A549 (cell line): Measurements from ENCODE around the gene PARP12. TPM values are rescaled to one million over a fixed set of nuclear protein-coding genes. Genes with fewer than 3 reads are reported as not detected.

Experiments used
- ATAC-seq, 2 experiments: fragments of 200-7000 bp in 1 of 2; fragments of >200 bp in 1 of 2; cut with Nextera tagmentation in 1 of 2; cut with Tn5 transposase in 1 of 2; 3 replicates each; pipeline versions ENCODE4 v1.8.0 to v1.9.1; 2018 to 2020; ENCODE audit warnings: mild to moderate bottlenecking in 1 of 2, moderate library complexity in 1 of 2
- CTCF ChIA-PET: fragments of 300-600 bp; sonication (Branson Sonifier 250); formaldehyde crosslinking; extraction: SDS; loops from one replicate; lab custom pipeline; 2021; ENCODE audit warnings: antibody characterized with exemption, inconsistent platforms; lab: Yijun Ruan, JAX
- POLR2A ChIA-PET: fragments of 350-600 bp; formaldehyde crosslinking; extraction: SDS; loops from one replicate; lab custom pipeline; 2021; ENCODE audit warnings: antibody characterized with exemption, inconsistent platforms; lab: Yijun Ruan, JAX
- DNase-seq, 2 experiments: peaks; one replicate each; pipeline versions ENCODE4 v3.0.0 to v3.0.0-alpha.2; 2011 to 2016; ENCODE audit warnings: low read depth in 1 of 2, low spot score in 1 of 2
- FAIRE-seq: peaks from 2 replicates; lab custom pipeline; 2011; peaks lifted over from hg19 to GRCh38; lab: Jason Lieb, UNC
- H3K27ac ChIP-seq, 2 experiments: fragments of >200 bp; sonication (Bioruptor Twin); formaldehyde crosslinking; 3 replicates each; pipeline ENCODE4 v1.5.1; 2016 to 2017
- H3K4me1 ChIP-seq: fragments of >200 bp; sonication (Bioruptor Twin); formaldehyde crosslinking; 3 replicates; pipeline ENCODE4 v1.6.1; 2016
- H3K4me2 ChIP-seq: fragments of >200 bp; sonication (Bioruptor Twin); formaldehyde crosslinking; 3 replicates; pipeline ENCODE4 v1.6.1; 2016
- H3K4me3 ChIP-seq: fragments of >200 bp; sonication (Bioruptor Twin); formaldehyde crosslinking; 3 replicates; pipeline ENCODE4 v1.5.1; 2016
- H3K9me3 ChIP-seq: fragments of >200 bp; sonication (Bioruptor Twin); formaldehyde crosslinking; 3 replicates; pipeline ENCODE4 v1.6.1; 2016
- BHLHE40 ChIP-seq: IDR thresholded peaks from 2 replicates; pipeline ENCODE4 v1.6.1; 2012; ENCODE audit warnings: low read depth, low read length, inconsistent platforms
- CBX2 ChIP-seq: fragments of 200-600 bp; sonication (generic); IDR thresholded peaks from 2 replicates; pipeline ENCODE4 v1.6.1; 2016; ENCODE audit warnings: low read depth, mild to moderate bottlenecking, borderline replicate concordance
- CEBPB ChIP-seq, 2 experiments: fragments of >200 bp in 1 of 2; sonication (Bioruptor Twin) in 1 of 2; formaldehyde crosslinking in 1 of 2; IDR thresholded peaks; 2 replicates each; pipeline ENCODE4 v1.6.1; 2012 to 2016
- CHD2 ChIP-seq: fragments of 150-350 bp; IDR thresholded peaks from 2 replicates; pipeline ENCODE4 v1.6.1; 2014; ENCODE audit warnings: low read length; ENCODE audit not compliant: partially characterized antibody
- CHD4 ChIP-seq: fragments of 200-600 bp; sonication (generic); IDR thresholded peaks from 2 replicates; pipeline ENCODE4 v1.6.1; 2016; ENCODE audit warnings: antibody characterized with exemption, mild to moderate bottlenecking, borderline replicate concordance
- EHMT2 ChIP-seq: fragments of 200-600 bp; sonication (generic); IDR thresholded peaks from 2 replicates; pipeline ENCODE4 v1.6.1; 2016; ENCODE audit warnings: antibody characterized with exemption, low read depth, mild to moderate bottlenecking, moderate library complexity
- FOSB ChIP-seq: fragments of 250-450 bp; sonication (Bioruptor Pico); IDR thresholded peaks from 2 replicates; pipeline ENCODE4 v1.5.0; 2020; ENCODE audit warnings: mild to moderate bottlenecking, moderate library complexity
- FOXS1 ChIP-seq: fragments of 250-450 bp; sonication (Bioruptor Pico); IDR thresholded peaks from 2 replicates; pipeline ENCODE4 v1.5.0; 2020; ENCODE audit warnings: mild to moderate bottlenecking, moderate library complexity
- JUN ChIP-seq, 2 experiments: fragments of >200 bp; sonication (Bioruptor Twin); formaldehyde crosslinking; IDR thresholded peaks; 2 replicates in 1 of 2; 3 replicates in 1 of 2; pipeline ENCODE4 v1.6.1; 2016 to 2017
- MAZ ChIP-seq: fragments of 150-350 bp; IDR thresholded peaks from 2 replicates; pipeline ENCODE4 v1.6.1; 2014; ENCODE audit warnings: antibody characterized with exemption, low read depth, low read length, borderline replicate concordance
- RNF2 ChIP-seq: fragments of 200-600 bp; sonication (generic); IDR thresholded peaks from 2 replicates; pipeline ENCODE4 v1.6.1; 2016; ENCODE audit warnings: low read depth, mild to moderate bottlenecking, antibody characterized with exemption, moderate library complexity, borderline replicate concordance
- SREBF2 ChIP-seq: fragments of 450-650 bp; IDR thresholded peaks from 2 replicates; pipeline ENCODE4 v1.6.1; 2014; ENCODE audit warnings: mild to moderate bottlenecking, moderate library complexity
- ZNF302 ChIP-seq: fragments of 250-450 bp; sonication (Bioruptor Pico); IDR thresholded peaks from 2 replicates; pipeline ENCODE4 v1.9.0; 2021; ENCODE audit warnings: inconsistent platforms, mild to moderate bottlenecking, moderate library complexity
- WGBS: methylation state at CpG from one replicate; pipeline ENCODE4 v1.1.6; 2017; ENCODE audit errors: missing lambda C conversion rate; 5-methylcytosine and 5-hydroxymethylcytosine counted together
- polyA plus RNA-seq, 4 experiments: library from polyadenylated mRNA; depleted of rRNA in 3 of 4; stranded (reverse); fragments of >200 nt; fragmentation: RNase III in 1 of 4; extraction: RNeasy Plus Mini Kit Qiagen cat#74134 plus additional on column Dnase treatment in 1 of 4; gene quantifications; 2 replicates in 3 of 4; 3 replicates in 1 of 4; pipeline ENCODE4 v1.2.3, GENCODE V29; 2011 to 2017
- TF ChIP-seq, protein P1 (sequence below): IDR thresholded peaks from 2 replicates; pipeline ENCODE4 v1.6.1; 2012
- TF ChIP-seq, protein P2 (sequence below): fragments of >200 bp; sonication (Bioruptor Twin); formaldehyde crosslinking; IDR thresholded peaks from 3 replicates; pipeline ENCODE4 v1.6.1; 2016
- TF ChIP-seq, protein P3 (sequence below): fragments of 150-350 bp; IDR thresholded peaks from 2 replicates; pipeline ENCODE4 v1.6.1; 2014; ENCODE audit warnings: low read depth, mild to moderate bottlenecking, low read length
- TF ChIP-seq, protein P4 (sequence below): IDR thresholded peaks from 2 replicates; pipeline ENCODE4 v1.6.1; 2012
- TF ChIP-seq, protein P5 (sequence below): fragments of 250-450 bp; sonication (Bioruptor Pico); IDR thresholded peaks from 2 replicates; pipeline ENCODE4 v1.5.0; 2020; ENCODE audit warnings: low read depth, mild to moderate bottlenecking, moderate library complexity

Gene PARP12
- polyA plus RNA-seq, 2 of the 4 experiments (the other 2 are of a cell fraction) = 10.0 to 16.0 TPM

DNA sequence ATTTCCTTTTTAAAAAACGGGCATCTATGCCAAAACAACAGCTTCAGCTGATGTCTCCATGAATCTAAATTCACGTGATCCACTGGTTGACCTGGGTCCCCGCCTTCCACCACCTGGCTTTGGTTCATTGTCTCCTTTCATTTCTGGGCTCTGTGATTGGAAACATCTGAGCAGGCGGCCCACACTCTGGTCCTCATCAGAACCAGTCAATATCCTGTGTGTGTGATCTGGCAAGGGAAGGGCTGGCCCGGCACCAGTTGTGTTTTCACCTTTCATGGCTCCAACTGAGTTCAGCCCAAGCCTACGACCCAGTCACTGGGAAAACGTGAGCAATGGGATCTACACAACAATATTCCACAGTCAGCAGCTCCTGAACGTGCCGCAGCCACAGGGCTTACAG lies 46.2 kb downstream of the PARP12 start (continued):
- no peak for TF ChIP-seq FOXS1 (CRISPR knock-in tag)

DNA sequence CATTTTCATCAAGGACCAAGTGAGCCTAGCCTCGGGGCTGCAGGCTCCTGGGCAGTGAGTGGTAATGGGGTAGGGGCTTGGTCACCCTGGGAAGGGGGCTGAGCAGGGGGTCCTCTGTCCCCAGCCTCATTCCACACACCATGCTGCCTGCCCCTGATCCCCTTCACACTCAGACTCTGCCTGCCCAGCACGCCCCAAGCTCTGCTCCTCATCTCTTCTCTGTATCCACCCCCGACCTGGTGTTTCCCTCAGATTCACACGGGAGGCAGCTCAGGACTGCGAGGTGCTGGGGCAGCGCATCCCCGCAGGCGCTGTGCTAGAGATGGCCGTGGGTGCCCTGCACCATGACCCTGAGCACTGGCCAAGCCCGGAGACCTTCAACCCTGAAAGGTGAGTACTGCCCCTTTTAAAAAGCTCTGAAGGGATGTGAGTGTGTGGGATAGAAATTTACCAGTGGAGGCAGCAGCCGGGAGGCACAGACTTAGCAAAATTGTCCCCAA lies 47.2 kb downstream of the PARP12 start:
- no peak for FAIRE-seq
- CTCF ChIA-PET = interaction anchor here (0.8 kb wide), 1 partner anchor 10 kb away, joined by 8 read pairs; no protein-coding TSS in a partner anchor
- H3K27ac ChIP-seq = no peak overlapping the region
- H3K4me3 ChIP-seq = no peak overlapping the region
- WGBS = 44% methylated on average over 6 of the region's 11 CpGs
- H3K9me3 ChIP-seq = no peaks in the 10 kb centered on the region
- DNase-seq = no peak
- H3K4me2 ChIP-seq = no peak overlapping the region
- POLR2A ChIA-PET = no interaction called here
- TF ChIP-seq CEBPB (IDR thresholded peaks at IDR 0.05) (no peak), BHLHE40 (no peak), RNF2 (no peak), CBX2 (no peak), EHMT2 (no peak), SREBF2 (no peak), ZNF302 (CRISPR knock-in tag) (no peak), MAZ (no peak), CHD4 (no peak), FOSB (no peak), CHD2 (no peak)
- TF ChIP-seq, protein P1, sequence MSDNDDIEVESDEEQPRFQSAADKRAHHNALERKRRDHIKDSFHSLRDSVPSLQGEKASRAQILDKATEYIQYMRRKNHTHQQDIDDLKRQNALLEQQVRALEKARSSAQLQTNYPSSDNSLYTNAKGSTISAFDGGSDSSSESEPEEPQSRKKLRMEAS = no peak
- TF ChIP-seq, protein P2, sequence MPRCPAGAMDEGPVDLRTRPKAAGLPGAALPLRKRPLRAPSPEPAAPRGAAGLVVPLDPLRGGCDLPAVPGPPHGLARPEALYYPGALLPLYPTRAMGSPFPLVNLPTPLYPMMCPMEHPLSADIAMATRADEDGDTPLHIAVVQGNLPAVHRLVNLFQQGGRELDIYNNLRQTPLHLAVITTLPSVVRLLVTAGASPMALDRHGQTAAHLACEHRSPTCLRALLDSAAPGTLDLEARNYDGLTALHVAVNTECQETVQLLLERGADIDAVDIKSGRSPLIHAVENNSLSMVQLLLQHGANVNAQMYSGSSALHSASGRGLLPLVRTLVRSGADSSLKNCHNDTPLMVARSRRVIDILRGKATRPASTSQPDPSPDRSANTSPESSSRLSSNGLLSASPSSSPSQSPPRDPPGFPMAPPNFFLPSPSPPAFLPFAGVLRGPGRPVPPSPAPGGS = no peak
- TF ChIP-seq, protein P3, sequence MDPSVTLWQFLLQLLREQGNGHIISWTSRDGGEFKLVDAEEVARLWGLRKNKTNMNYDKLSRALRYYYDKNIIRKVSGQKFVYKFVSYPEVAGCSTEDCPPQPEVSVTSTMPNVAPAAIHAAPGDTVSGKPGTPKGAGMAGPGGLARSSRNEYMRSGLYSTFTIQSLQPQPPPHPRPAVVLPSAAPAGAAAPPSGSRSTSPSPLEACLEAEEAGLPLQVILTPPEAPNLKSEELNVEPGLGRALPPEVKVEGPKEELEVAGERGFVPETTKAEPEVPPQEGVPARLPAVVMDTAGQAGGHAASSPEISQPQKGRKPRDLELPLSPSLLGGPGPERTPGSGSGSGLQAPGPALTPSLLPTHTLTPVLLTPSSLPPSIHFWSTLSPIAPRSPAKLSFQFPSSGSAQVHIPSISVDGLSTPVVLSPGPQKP = no peak
- TF ChIP-seq, protein P4, sequence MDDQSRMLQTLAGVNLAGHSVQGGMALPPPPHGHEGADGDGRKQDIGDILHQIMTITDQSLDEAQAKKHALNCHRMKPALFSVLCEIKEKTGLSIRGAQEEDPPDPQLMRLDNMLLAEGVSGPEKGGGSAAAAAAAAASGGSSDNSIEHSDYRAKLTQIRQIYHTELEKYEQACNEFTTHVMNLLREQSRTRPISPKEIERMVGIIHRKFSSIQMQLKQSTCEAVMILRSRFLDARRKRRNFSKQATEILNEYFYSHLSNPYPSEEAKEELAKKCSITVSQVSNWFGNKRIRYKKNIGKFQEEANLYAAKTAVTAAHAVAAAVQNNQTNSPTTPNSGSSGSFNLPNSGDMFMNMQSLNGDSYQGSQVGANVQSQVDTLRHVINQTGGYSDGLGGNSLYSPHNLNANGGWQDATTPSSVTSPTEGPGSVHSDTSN = no peak
- no peak for ATAC-seq
- H3K4me1 ChIP-seq = no peaks in the 10 kb centered on the region

DNA sequence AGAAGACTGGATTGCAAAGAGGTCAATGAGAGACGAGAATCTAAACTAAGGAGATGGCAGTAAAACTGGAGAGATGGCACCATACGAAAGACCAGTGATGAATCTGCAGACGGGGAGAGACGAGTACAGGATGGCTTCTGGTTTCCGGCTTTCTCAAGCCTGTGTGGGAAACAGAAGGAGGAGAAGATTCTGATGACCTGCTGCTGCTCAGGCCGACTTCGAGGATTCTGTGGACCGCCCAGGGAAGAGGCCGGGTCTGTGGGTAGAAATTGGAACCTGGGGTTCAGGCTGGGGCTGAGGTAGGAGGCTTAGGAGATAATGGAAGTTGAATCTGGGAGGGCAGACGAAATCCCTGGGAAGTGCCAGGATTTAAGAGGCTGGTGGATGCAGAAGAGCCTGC lies 48.6 kb downstream of the PARP12 start:
- CTCF ChIA-PET = interaction anchor here (1.0 to 1.5 kb wide), 3 partner anchors 12 to 518 kb away, joined by 3 to 5 read pairs (median 3); no protein-coding TSS in a partner anchor
- POLR2A ChIA-PET = no interaction called here
- no peak for FAIRE-seq
- Histone ChIP-seq H3K9me3 (no peaks in the 10 kb centered on the region), H3K4me1 (no peaks in the 10 kb centered on the region), H3K4me2 (no peak overlapping the region), H3K4me3 (no peak overlapping the region), H3K27ac (no peak overlapping the region)
- no peak for DNase-seq
- no peak for ATAC-seq
- TF ChIP-seq, protein P5, sequence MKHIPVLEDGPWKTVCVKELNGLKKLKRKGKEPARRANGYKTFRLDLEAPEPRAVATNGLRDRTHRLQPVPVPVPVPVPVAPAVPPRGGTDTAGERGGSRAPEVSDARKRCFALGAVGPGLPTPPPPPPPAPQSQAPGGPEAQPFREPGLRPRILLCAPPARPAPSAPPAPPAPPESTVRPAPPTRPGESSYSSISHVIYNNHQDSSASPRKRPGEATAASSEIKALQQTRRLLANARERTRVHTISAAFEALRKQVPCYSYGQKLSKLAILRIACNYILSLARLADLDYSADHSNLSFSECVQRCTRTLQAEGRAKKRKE = no peak
- TF ChIP-seq JUN (IDR thresholded peaks at IDR 0.05) (no peak), BHLHE40 (no peak)
- 80% methylated on average over 10 of the region's 10 CpGs for WGBS
